NT2/D1 (cell line): ENCODE results near the gene BICDL2.

Experiments
- SUZ12 ChIP-seq: IDR thresholded peaks from 2 replicates; pipeline ENCODE4 v1.6.1; 2011; ENCODE audit not compliant: insufficient read length, insufficient read depth; ENCODE audit errors: extremely low read depth
- YY1 ChIP-seq: IDR thresholded peaks from 2 replicates; pipeline ENCODE4 v1.6.1; 2011; ENCODE audit not compliant: insufficient read length, insufficient read depth

DNA sequence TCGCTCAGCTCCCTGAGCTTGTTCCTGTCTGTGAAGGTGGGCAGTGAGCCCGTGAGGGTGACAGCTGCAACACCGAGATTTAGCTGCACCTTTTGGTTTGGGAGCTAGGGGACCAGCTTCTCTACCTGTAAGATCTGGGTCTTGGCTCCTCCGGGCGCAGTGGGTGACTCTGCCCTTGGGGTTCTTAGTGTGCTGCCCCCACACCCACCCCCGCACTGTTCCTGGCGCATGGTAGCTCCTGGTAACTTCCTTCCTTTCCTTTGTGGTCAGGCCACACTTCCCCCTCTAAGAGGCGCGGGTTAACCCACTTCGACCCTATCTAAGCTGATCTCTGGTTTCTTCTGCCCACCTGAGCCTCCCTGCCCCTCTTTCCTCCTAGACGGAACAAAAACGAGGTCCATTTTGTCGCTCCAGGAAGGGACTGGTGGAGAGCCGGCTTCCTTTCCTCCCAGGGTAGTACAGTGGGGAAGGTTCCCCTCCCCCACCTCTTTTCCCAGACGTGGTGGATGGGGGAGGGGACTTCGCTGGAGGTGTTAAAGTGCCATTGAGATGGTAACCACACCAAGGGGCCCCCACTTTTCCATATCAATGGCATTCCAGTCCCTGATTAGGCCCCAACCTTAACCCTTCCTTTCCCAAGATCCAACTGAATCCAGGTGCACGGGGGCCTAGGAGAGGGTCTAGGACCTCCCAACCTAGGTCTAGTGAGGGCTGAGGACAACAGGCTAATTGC is 28.6 kb downstream of the BICDL2 start:
- TF ChIP-seq YY1, result no peak
- TF ChIP-seq SUZ12, result no peak
